Spleen (tissue), 11 donors: ENCODE results near the gene CTSZ. TPM values are rescaled to one million over a fixed set of nuclear protein-coding genes. Genes with fewer than 3 reads are reported as not detected.

ENCODE experiments used
- DNase-seq: peaks from one replicate; pipeline ENCODE4 v3.0.0-alpha.2; 2020
- H3K27ac ChIP-seq, 8 donors: fragments of 200-600 bp; sonication (generic) in 7 of 8; 1 replicate in 4 of 8; 2 replicates in 4 of 8; pipeline versions ENCODE4 v1.5.0 to v1.8.0; 2016 to 2021; ENCODE audit warnings: inconsistent platforms in 4 of 8, mild to moderate bottlenecking in 4 of 8, moderate library complexity in 1 of 8
- H3K27me3 ChIP-seq, 7 donors: fragments of 200-600 bp; sonication (generic) in 6 of 7; replicated peaks in 1 of 7; 1 replicate in 4 of 7; 2 replicates in 3 of 7; pipeline versions ENCODE4 v1.5.0 to v1.8.0; 2016 to 2021; ENCODE audit warnings: inconsistent platforms in 3 of 7, mild to moderate bottlenecking in 1 of 7
- H3K36me3 ChIP-seq, 6 donors: fragments of 200-600 bp; sonication (generic) in 5 of 6; 1 replicate in 4 of 6; 2 replicates in 2 of 6; pipeline versions ENCODE4 v1.5.0 to v1.8.0; 2016 to 2021; ENCODE audit warnings: inconsistent platforms in 2 of 6
- H3K4me1 ChIP-seq, 6 donors: fragments of 200-600 bp; sonication (generic) in 5 of 6; 1 replicate in 3 of 6; 2 replicates in 3 of 6; pipeline versions ENCODE4 v1.5.0 to v1.8.0; 2016 to 2021; ENCODE audit warnings: inconsistent platforms in 3 of 6
- H3K4me3 ChIP-seq, 8 donors: fragments of 200-600 bp; sonication (generic) in 7 of 8; 1 replicate in 4 of 8; 2 replicates in 4 of 8; pipeline versions ENCODE4 v1.5.0 to v1.8.0; 2016 to 2021; ENCODE audit warnings: inconsistent platforms in 4 of 8, mild to moderate bottlenecking in 4 of 8, moderate library complexity in 2 of 8
- H3K9me3 ChIP-seq, 8 donors: fragments of 200-600 bp; sonication (generic) in 7 of 8; 1 replicate in 4 of 8; 2 replicates in 4 of 8; pipeline versions ENCODE4 v1.5.0 to v1.8.0; 2016 to 2021; ENCODE audit warnings: inconsistent platforms in 4 of 8
- POLR2A ChIP-seq, 3 donors: fragments of 450-650 bp; IDR thresholded peaks; one replicate each; pipeline ENCODE4 v1.5.1; 2017; ENCODE audit warnings: antibody characterized with exemption in 3 of 3, mild to moderate bottlenecking in 1 of 3
- POLR2AphosphoS5 ChIP-seq, 3 donors: sonication (generic); formaldehyde crosslinking; IDR thresholded peaks; one replicate each; pipeline ENCODE4 v1.5.1; 2017; ENCODE audit warnings: antibody characterized with exemption in 3 of 3
- WGBS, 5 donors: extraction: QIAGEN DNeasy Blood & Tissue Kit in 3 of 5; methylation state at CpG; one replicate each; pipeline versions ENCODE4 v1.1.5 to v1.1.7; 2013 to 2018; 5-methylcytosine and 5-hydroxymethylcytosine counted together
- intact Hi-C: fragments of 100-400 bp; cut with DNase I; formaldehyde crosslinking; loops from one replicate; pipeline ENCODE4 v1.15.0; 2023; ENCODE audit warnings: low total_unique reads
- polyA plus RNA-seq, 3 donors: library from polyadenylated mRNA; stranded (reverse); fragments of 200-250 nt; gene quantifications; one replicate each; pipeline ENCODE4 v1.2.1, GENCODE V29; 2013
- total RNA-seq, 7 donors: library from RNA; depleted of rRNA in 3 of 7; stranded (reverse); fragments of >200 nt in 3 of 7; fragmentation: NEBNext Ultra II Directional in 4 of 7; extraction: Animal tissue kit (Norgen Biotek cat#: 25700) in 4 of 7; gene quantifications; one replicate each; pipeline versions ENCODE4 v1.1.0 to v1.2.1, GENCODE V29; 2016 to 2021
- TF ChIP-seq, protein P1 (sequence below), 11 experiments: fragments of 200-600 bp in 7 of 11; fragments of 450-650 bp in 4 of 11; sonication (generic) in 4 of 11; IDR thresholded peaks in 8 of 11; conservative IDR thresholded peaks in 3 of 11; 1 replicate in 7 of 11; 2 replicates in 4 of 11; pipeline versions ENCODE4 v1.4.0 to v1.8.0; 2016 to 2021; ENCODE audit warnings: antibody characterized with exemption in 11 of 11, inconsistent platforms in 4 of 11, mild to moderate bottlenecking in 1 of 11
- donor health status: healthy with polysubstance abuse.
- donor health status: DM: no; HTN: no; CAD: no; lungs with moderate emphysema.
- donor health status: DM: no; HTN: no; CAD: no.
- donor health status: Bipolar disorder and iron deficiency.
- donor health status: healthy.
- donor health status: DM: no; HTN: no; CAD: no.
- donor health status: DM: yes; HTN: yes; CAD: no.

Gene CTSZ
- total and polyA plus RNA-seq, 10 donors: 198 to 286 (median 230) TPM

DNA sequence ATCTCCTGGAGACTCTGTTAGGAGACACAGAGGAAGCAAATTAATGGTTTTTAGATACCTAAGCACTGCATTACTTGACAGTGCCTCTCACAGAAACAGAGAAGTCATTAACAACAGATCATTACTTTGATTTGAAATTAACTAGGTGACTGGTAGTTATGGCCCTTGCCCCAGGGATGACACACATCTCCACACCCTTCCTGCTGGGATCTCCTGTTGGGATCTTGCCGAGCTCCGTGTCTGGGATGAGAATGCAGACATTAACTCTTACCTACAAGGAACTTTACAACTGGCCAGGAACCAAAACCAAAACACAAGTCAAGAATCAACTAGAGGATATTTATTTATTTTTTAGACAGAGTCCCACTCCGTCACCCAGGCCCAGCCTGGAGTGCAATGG lies 37.7 kb upstream of the CTSZ start:
- H3K36me3 ChIP-seq: peaks cover 0 to 12% (median 0%) of the 10 kb centered on the region in 6 donors
- no peaks in the 10 kb centered on the region for H3K27me3 ChIP-seq
- H3K9me3 ChIP-seq: no peaks in the 10 kb centered on the region
- intact Hi-C loops: loop anchor here (10.0 kb wide), 1 partner anchor 160 kb away; no protein-coding TSS in a partner anchor
- DNase-seq: no peak
- TF ChIP-seq POLR2A (IDR thresholded peaks at IDR 0.05): no peak
- TF ChIP-seq, protein P1, sequence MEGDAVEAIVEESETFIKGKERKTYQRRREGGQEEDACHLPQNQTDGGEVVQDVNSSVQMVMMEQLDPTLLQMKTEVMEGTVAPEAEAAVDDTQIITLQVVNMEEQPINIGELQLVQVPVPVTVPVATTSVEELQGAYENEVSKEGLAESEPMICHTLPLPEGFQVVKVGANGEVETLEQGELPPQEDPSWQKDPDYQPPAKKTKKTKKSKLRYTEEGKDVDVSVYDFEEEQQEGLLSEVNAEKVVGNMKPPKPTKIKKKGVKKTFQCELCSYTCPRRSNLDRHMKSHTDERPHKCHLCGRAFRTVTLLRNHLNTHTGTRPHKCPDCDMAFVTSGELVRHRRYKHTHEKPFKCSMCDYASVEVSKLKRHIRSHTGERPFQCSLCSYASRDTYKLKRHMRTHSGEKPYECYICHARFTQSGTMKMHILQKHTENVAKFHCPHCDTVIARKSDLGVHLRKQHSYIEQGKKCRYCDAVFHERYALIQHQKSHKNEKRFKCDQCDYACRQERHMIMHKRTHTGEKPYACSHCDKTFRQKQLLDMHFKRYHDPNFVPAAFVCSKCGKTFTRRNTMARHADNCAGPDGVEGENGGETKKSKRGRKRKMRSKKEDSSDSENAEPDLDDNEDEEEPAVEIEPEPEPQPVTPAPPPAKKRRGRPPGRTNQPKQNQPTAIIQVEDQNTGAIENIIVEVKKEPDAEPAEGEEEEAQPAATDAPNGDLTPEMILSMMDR (IDR thresholded peaks at IDR 0.05 in 8 of 11, conservative IDR thresholded peaks at IDR 0.05 in 3 of 11): no peak
- no peak for TF ChIP-seq POLR2AphosphoS5 (IDR thresholded peaks at IDR 0.05)
- no peak overlapping the region for H3K4me3 ChIP-seq
- 83 to 92% (median 90%) methylated on average over 3 of the region's 3 CpGs for WGBS, 5 donors
- H3K4me1 ChIP-seq: peaks cover 19 to 49% (median 39%) of the 10 kb centered on the region in 6 donors
- peak overlapping the region in 1 of 8 donors; percentile 94 for H3K27ac ChIP-seq

DNA sequence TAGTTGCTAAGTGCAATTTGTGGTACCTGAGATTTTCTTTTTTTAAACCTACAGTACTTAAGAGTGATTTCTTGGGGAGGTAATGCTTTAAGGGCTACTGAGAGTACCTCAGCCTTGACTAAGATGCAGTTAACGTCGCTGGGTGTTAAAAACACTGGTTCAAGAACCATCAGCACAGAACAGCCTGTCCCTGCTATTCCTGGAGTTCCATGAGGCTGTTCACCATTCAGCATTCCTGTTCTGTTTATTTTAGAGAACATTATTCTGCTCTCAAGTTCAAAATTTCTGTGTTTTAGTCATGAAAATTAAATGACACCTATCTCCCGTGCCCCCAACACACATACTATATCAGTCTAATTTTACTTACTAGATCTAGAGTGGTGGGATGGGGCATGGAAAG lies 37.2 kb upstream of the CTSZ start:
- Histone ChIP-seq H3K36me3 (peaks cover 0 to 13% (median 0%) of the 10 kb centered on the region in 6 donors), H3K4me1 (peaks cover 19 to 54% (median 44%) of the 10 kb centered on the region in 6 donors), H3K27me3 (no peaks in the 10 kb centered on the region), H3K4me3 (no peak overlapping the region), H3K27ac (peak overlapping the region in 6 of 8 donors; percentile 10 to 94 (median 89)), H3K9me3 (no peaks in the 10 kb centered on the region)
- no peak for TF ChIP-seq POLR2A (IDR thresholded peaks at IDR 0.05)
- TF ChIP-seq, protein P1 (IDR thresholded peaks at IDR 0.05 in 8 of 11, conservative IDR thresholded peaks at IDR 0.05 in 3 of 11): no peak
- no peak for TF ChIP-seq POLR2AphosphoS5 (IDR thresholded peaks at IDR 0.05)
- intact Hi-C loops: loop anchor here (10.0 kb wide), 1 partner anchor 159 kb away; no protein-coding TSS in a partner anchor
- WGBS, 5 donors: 59 to 80% (median 77%) methylated on average over 3 of the region's 3 CpGs
- no peak for DNase-seq

DNA sequence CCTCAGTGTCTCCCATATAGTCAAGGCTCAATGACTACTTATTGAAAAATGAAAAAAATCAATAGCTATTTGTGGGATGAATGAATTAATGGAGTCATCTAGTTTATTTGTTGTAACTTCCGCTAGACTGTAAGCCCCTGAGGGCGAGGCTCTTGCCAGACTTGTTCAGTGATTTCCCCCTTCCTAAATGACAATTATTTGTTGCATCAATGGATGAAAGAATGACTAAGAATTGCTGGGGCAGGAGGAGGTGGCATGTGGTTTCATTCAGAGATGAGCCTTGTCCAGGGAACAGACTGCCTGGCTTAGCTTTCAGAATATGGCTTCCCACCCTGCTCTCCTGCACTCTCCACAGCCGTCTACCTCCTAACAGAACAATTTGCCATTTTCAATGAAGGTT lies 36.6 kb upstream of the CTSZ start:
- Histone ChIP-seq H3K9me3 (no peaks in the 10 kb centered on the region), H3K4me1 (peaks cover 19 to 60% (median 50%) of the 10 kb centered on the region in 6 donors), H3K27me3 (no peaks in the 10 kb centered on the region), H3K36me3 (peaks cover 0 to 13% (median 0%) of the 10 kb centered on the region in 6 donors), H3K4me3 (peak overlapping the region in 1 of 8 donors; percentile 95), H3K27ac (peak overlapping the region in 7 of 8 donors; percentile 10 to 94 (median 88))
- TF ChIP-seq POLR2AphosphoS5 (IDR thresholded peaks at IDR 0.05): no peak
- TF ChIP-seq, protein P1 (IDR thresholded peaks at IDR 0.05 in 8 of 11, conservative IDR thresholded peaks at IDR 0.05 in 3 of 11): no peak
- TF ChIP-seq POLR2A (IDR thresholded peaks at IDR 0.05): no peak
- WGBS, 5 donors: 60 to 70% (median 62%) methylated on average over 3 of the region's 3 CpGs
- intact Hi-C loops: loop anchor here (10.0 kb wide), 1 partner anchor 159 kb away; no protein-coding TSS in a partner anchor
- no peak for DNase-seq

DNA sequence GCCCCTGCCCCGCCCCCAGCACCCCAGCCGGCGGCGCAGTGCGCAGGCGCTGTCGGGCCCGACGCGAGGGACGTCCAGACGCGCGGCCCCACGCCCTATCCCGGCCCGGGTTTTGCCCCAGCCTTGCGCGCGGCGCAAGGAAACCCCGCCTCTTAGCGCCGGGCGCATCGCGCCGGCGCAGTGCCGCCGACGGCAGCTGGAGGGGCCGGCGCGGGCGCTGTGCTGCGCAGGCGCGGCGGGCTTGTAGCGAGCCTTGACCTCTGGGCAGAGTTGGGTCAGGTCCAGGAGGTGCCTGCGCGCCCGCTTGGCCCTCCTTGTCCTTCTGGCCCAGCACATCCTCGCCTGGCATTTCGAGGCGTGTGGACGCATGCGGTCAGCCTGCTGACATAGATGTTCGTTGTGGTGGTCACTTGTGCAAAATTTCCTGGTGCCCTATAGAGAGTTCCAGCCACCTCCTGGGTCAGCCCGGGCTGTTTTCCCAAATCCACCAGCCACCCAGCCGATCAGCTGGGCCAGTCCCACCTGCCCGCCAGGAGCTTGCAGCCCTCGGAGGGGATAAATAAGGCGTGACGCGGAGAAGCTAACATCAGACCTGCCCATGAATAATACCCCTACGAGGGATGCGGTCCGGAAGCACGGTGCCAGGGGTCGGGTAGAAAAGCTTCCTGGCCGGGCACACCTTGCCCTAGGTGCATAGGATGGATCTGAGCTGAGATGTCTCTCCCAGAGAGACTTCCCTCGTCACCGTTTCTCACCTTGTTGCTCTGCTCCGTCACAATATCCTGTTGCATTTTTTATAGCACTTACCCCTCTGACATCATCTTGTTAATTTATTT lies 36.0 kb upstream of the CTSZ start:
- peaks cover 19 to 67% (median 56%) of the 10 kb centered on the region in 6 donors for H3K4me1 ChIP-seq
- DNase-seq: peak; percentile 99
- H3K36me3 ChIP-seq: peaks cover 0 to 17% (median 3%) of the 10 kb centered on the region in 6 donors
- no peaks in the 10 kb centered on the region for H3K27me3 ChIP-seq
- TF ChIP-seq POLR2AphosphoS5 (IDR thresholded peaks at IDR 0.05): peak; percentile 79 to 88 (median 87)
- TF ChIP-seq, protein P1 (IDR thresholded peaks at IDR 0.05 in 8 of 11, conservative IDR thresholded peaks at IDR 0.05 in 3 of 11): peak in 6 of 11 experiments; percentile 15 to 65 (median 40)
- TF ChIP-seq POLR2A (IDR thresholded peaks at IDR 0.05): peak in 1 of 3 donors; percentile 19
- peak overlapping the region; percentile 80 to 94 (median 88) for H3K27ac ChIP-seq
- 14 to 58% (median 15%) methylated on average over 17 to 66 of the region's 66 CpGs for WGBS, 5 donors
- H3K9me3 ChIP-seq: no peaks in the 10 kb centered on the region
- H3K4me3 ChIP-seq: peak overlapping the region; percentile 71 to 95 (median 88)
- intact Hi-C loops: loop anchor here (10.0 kb wide), 1 partner anchor 158 kb away; no protein-coding TSS in a partner anchor
